Neural cell (in vitro differentiated cells): ENCODE data around the gene ADAM23. TPM values are rescaled to one million over a fixed set of nuclear protein-coding genes. Genes with fewer than 3 reads are reported as not detected.

Experiments
- H2AFZ ChIP-seq: fragments of 200-600, 300-800 bp; sonication (generic), shearing (Covaris generic); 2 replicates; pipeline ENCODE4 v1.6.0; 2014; ENCODE audit warnings: low read depth, mild to moderate bottlenecking, antibody characterized with exemption, low read length, moderate library complexity
- H3F3A ChIP-seq: fragments of 200-600 bp; shearing (Covaris generic); 2 replicates; pipeline ENCODE4 v1.6.1; 2016; ENCODE audit warnings: mild to moderate bottlenecking, moderate library complexity, mixed read lengths, antibody characterized with exemption, low read length; ENCODE audit not compliant: insufficient read depth, poor library complexity, severe bottlenecking
- H3K27ac ChIP-seq: fragments of 200-600, 300-800 bp; sonication (generic), shearing (Covaris generic); 2 replicates; pipeline ENCODE4 v1.5.1; 2014; ENCODE audit warnings: mild to moderate bottlenecking, low read length, moderate library complexity
- H3K27me3 ChIP-seq: fragments of 300-800, 200-600 bp; sonication (generic), shearing (Covaris generic); 2 replicates; pipeline ENCODE4 v1.6.0; 2014; ENCODE audit warnings: mild to moderate bottlenecking, low read depth, low read length, moderate library complexity; ENCODE audit not compliant: insufficient read depth
- H3K36me3 ChIP-seq: fragments of 300-800, 200-600 bp; sonication (generic), shearing (Covaris generic); 2 replicates; pipeline ENCODE4 v1.5.1; 2014; ENCODE audit warnings: mild to moderate bottlenecking, antibody characterized with exemption, low read length, moderate library complexity; ENCODE audit not compliant: insufficient read depth
- H3K4me2 ChIP-seq: fragments of 300-800, 200-600 bp; sonication (generic), shearing (Covaris generic); 2 replicates; pipeline ENCODE4 v1.6.0; 2014; ENCODE audit warnings: mild to moderate bottlenecking, low read length
- H3K4me3 ChIP-seq: fragments of 300-800, 200-600 bp; sonication (generic), shearing (Covaris generic); 2 replicates; pipeline ENCODE4 v1.5.1; 2014; ENCODE audit warnings: mild to moderate bottlenecking, low read length, moderate library complexity
- H3K79me2 ChIP-seq: fragments of 200-600 bp; shearing (Covaris generic); replicated peaks from 2 replicates; pipeline ENCODE4 v1.6.0; 2014; ENCODE audit warnings: mild to moderate bottlenecking, low read length, moderate library complexity; ENCODE audit not compliant: insufficient read depth
- H3K9ac ChIP-seq: fragments of 300-800, 200-600 bp; sonication (generic), shearing (Covaris generic); 2 replicates; pipeline ENCODE4 v1.6.1; 2016; ENCODE audit warnings: mild to moderate bottlenecking, low read length, mixed read lengths
- H3K9me2 ChIP-seq: fragments of 200-600 bp; shearing (Covaris generic); 2 replicates; pipeline ENCODE4 v1.6.1; 2016; ENCODE audit warnings: mild to moderate bottlenecking, low read length, mixed read lengths; ENCODE audit not compliant: insufficient read depth
- H3K9me3 ChIP-seq: fragments of 200-600, 300-800 bp; sonication (generic), shearing (Covaris generic); 2 replicates; pipeline ENCODE4 v1.6.1; 2016; ENCODE audit warnings: mild to moderate bottlenecking, mixed run types, low read length, moderate library complexity, mixed read lengths
- H4K20me1 ChIP-seq: fragments of 200-600 bp; shearing (Covaris generic); 2 replicates; pipeline ENCODE4 v1.6.1; 2016; ENCODE audit warnings: mild to moderate bottlenecking, mixed run types; ENCODE audit not compliant: insufficient read depth
- EP300 ChIP-seq: fragments of 450-650 bp; conservative IDR thresholded peaks from 2 replicates; pipeline ENCODE4 v1.6.1; 2014; ENCODE audit warnings: antibody characterized with exemption, mild to moderate bottlenecking, moderate library complexity; ENCODE audit not compliant: poor library complexity, severe bottlenecking
- EZH2 ChIP-seq: fragments of 200-600, 300-800 bp; shearing (Covaris generic), sonication (generic); IDR thresholded peaks from 2 replicates; pipeline ENCODE4 v1.6.1; 2014; ENCODE audit warnings: antibody characterized with exemption, low read length, borderline replicate concordance, mild to moderate bottlenecking; ENCODE audit not compliant: insufficient read depth, poor library complexity, severe bottlenecking
- MXI1 ChIP-seq: fragments of 450-650 bp; conservative IDR thresholded peaks from 2 replicates; pipeline ENCODE4 v1.6.1; 2014; ENCODE audit warnings: antibody characterized with exemption, mild to moderate bottlenecking; ENCODE audit not compliant: poor library complexity, severe bottlenecking
- POLR2AphosphoS5 ChIP-seq: IDR thresholded peaks from 2 replicates; pipeline ENCODE4 v1.6.1; 2012
- RAD21 ChIP-seq: fragments of 450-650 bp; conservative IDR thresholded peaks from 2 replicates; pipeline ENCODE4 v1.6.1; 2014; ENCODE audit warnings: antibody characterized with exemption, mild to moderate bottlenecking, moderate library complexity
- SMC3 ChIP-seq: fragments of 450-650 bp; conservative IDR thresholded peaks from 2 replicates; pipeline ENCODE4 v1.6.1; 2014; ENCODE audit warnings: antibody characterized with exemption, mild to moderate bottlenecking, moderate library complexity; ENCODE audit not compliant: poor library complexity
- TAF1 ChIP-seq: IDR thresholded peaks from 2 replicates; pipeline ENCODE4 v1.6.1; 2012; ENCODE audit warnings: low read depth
- polyA plus RNA-seq: library from polyadenylated mRNA; depleted of rRNA; stranded (reverse); fragments of >200 nt; gene quantifications from 2 replicates; pipeline ENCODE4 v1.2.3, GENCODE V29; 2014
- TF ChIP-seq, protein P1 (sequence below): IDR thresholded peaks from 2 replicates; pipeline ENCODE4 v1.6.1; 2012; ENCODE audit warnings: borderline replicate concordance
- TF ChIP-seq, protein P2 (sequence below): fragments of 450-650 bp; IDR thresholded peaks from 2 replicates; pipeline ENCODE4 v1.5.1; 2014; ENCODE audit warnings: antibody characterized with exemption, mild to moderate bottlenecking, moderate library complexity; ENCODE audit not compliant: poor library complexity, severe bottlenecking

ADAM23 gene
- polyA plus RNA-seq, 1 donor from 2014 or later = 75.2 TPM

DNA sequence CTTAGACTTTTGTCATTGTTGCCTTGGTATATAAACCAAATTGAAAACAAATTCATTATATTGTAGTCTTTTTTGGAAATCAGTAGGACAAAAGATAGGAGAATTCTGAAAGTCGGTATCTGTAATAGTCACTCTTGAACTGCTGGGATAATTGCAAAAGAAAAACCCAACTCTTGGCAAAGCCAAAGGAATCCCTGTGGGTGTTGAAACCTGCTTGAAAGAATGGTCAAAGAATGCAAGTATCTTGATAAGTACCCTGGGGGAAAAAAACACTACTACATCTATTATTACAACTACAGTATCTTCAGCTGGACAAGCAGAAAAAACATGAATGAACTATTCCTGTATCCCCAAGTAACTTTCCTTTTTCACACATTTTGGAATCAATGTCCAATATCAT is 191.7 kb downstream of the ADAM23 start:
- H3K9ac ChIP-seq = no peak overlapping the region
- TF ChIP-seq, protein P1, sequence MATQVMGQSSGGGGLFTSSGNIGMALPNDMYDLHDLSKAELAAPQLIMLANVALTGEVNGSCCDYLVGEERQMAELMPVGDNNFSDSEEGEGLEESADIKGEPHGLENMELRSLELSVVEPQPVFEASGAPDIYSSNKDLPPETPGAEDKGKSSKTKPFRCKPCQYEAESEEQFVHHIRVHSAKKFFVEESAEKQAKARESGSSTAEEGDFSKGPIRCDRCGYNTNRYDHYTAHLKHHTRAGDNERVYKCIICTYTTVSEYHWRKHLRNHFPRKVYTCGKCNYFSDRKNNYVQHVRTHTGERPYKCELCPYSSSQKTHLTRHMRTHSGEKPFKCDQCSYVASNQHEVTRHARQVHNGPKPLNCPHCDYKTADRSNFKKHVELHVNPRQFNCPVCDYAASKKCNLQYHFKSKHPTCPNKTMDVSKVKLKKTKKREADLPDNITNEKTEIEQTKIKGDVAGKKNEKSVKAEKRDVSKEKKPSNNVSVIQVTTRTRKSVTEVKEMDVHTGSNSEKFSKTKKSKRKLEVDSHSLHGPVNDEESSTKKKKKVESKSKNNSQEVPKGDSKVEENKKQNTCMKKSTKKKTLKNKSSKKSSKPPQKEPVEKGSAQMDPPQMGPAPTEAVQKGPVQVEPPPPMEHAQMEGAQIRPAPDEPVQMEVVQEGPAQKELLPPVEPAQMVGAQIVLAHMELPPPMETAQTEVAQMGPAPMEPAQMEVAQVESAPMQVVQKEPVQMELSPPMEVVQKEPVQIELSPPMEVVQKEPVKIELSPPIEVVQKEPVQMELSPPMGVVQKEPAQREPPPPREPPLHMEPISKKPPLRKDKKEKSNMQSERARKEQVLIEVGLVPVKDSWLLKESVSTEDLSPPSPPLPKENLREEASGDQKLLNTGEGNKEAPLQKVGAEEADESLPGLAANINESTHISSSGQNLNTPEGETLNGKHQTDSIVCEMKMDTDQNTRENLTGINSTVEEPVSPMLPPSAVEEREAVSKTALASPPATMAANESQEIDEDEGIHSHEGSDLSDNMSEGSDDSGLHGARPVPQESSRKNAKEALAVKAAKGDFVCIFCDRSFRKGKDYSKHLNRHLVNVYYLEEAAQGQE = no peak
- TF ChIP-seq EP300 (no peak), POLR2AphosphoS5 (no peak), TAF1 (no peak), SMC3 (no peak)
- no peak overlapping the region for H3K27ac ChIP-seq

DNA sequence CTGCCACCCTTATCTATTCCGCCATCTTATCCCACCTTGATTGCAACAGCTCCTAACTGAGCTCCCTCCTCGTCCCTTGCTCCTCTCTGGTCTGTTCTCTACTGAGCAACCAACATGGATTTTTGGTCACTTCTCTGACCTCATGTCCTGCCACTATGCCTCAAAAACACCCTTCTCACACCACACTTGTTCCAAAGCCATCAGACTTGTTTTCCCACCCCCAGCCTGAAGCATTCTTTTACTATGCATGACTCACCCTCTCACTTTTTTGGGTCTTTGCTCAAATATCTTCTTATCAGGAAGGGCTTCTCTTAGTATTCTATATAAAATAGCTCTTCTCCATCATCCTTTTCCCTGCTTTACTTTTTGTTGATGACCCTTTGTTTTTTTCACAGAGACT is 196.3 kb downstream of the ADAM23 start:
- no peak overlapping the region for H3K4me2 ChIP-seq
- no peaks in the 10 kb centered on the region for H3K9me2 ChIP-seq
- TF ChIP-seq EZH2 (no peak), EP300 (no peak), RAD21 (no peak), TAF1 (no peak), POLR2AphosphoS5 (no peak), MXI1 (no peak), SMC3 (no peak)
- TF ChIP-seq, protein P2, sequence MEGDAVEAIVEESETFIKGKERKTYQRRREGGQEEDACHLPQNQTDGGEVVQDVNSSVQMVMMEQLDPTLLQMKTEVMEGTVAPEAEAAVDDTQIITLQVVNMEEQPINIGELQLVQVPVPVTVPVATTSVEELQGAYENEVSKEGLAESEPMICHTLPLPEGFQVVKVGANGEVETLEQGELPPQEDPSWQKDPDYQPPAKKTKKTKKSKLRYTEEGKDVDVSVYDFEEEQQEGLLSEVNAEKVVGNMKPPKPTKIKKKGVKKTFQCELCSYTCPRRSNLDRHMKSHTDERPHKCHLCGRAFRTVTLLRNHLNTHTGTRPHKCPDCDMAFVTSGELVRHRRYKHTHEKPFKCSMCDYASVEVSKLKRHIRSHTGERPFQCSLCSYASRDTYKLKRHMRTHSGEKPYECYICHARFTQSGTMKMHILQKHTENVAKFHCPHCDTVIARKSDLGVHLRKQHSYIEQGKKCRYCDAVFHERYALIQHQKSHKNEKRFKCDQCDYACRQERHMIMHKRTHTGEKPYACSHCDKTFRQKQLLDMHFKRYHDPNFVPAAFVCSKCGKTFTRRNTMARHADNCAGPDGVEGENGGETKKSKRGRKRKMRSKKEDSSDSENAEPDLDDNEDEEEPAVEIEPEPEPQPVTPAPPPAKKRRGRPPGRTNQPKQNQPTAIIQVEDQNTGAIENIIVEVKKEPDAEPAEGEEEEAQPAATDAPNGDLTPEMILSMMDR = no peak
- TF ChIP-seq, protein P1 = no peak
- H3K4me3 ChIP-seq = no peak overlapping the region
- no peaks in the 10 kb centered on the region for H3K79me2 ChIP-seq
- H3K27me3 ChIP-seq = peaks cover 39% of the 10 kb centered on the region
- no peaks in the 10 kb centered on the region for H3F3A ChIP-seq
- no peaks in the 10 kb centered on the region for H3K36me3 ChIP-seq
- H3K27ac ChIP-seq = no peak overlapping the region
- H3K9ac ChIP-seq = no peak overlapping the region
- no peaks in the 10 kb centered on the region for H4K20me1 ChIP-seq
- no peak overlapping the region for H2AFZ ChIP-seq
- no peaks in the 10 kb centered on the region for H3K9me3 ChIP-seq

More for the DNA sequence above, 191.7 kb downstream of the ADAM23 start:
- Histone ChIP-seq H2AFZ (no peak overlapping the region), H4K20me1 (no peaks in the 10 kb centered on the region), H3K9me3 (no peaks in the 10 kb centered on the region), H3K36me3 (no peaks in the 10 kb centered on the region), H3K9me2 (no peaks in the 10 kb centered on the region), H3K4me2 (no peak overlapping the region), H3F3A (no peaks in the 10 kb centered on the region), H3K4me3 (no peak overlapping the region), H3K79me2 (no peaks in the 10 kb centered on the region), H3K27me3 (no peaks in the 10 kb centered on the region)
